Smooth muscle cell of trachea (primary cell): ENCODE results near the gene ATR. TPM values are rescaled to one million over a fixed set of nuclear protein-coding genes. Genes with fewer than 3 reads are reported as not detected.

Experiments used
- total RNA-seq: library from RNA; depleted of rRNA; stranded (reverse); fragments of >200 nt; gene quantifications from 2 replicates; pipeline ENCODE4 v1.2.1, GENCODE V29; 2014

Gene ATR
- total RNA-seq: 19.4 and 29.4 TPM in 2 replicates

GRCh38 chr3:142578329-142579223, at the start of gene ATR:
Gene ATR (minus strand): TSS chr3:142578733. CDS start chr3:142578704, 29 bp downstream.

DNA sequence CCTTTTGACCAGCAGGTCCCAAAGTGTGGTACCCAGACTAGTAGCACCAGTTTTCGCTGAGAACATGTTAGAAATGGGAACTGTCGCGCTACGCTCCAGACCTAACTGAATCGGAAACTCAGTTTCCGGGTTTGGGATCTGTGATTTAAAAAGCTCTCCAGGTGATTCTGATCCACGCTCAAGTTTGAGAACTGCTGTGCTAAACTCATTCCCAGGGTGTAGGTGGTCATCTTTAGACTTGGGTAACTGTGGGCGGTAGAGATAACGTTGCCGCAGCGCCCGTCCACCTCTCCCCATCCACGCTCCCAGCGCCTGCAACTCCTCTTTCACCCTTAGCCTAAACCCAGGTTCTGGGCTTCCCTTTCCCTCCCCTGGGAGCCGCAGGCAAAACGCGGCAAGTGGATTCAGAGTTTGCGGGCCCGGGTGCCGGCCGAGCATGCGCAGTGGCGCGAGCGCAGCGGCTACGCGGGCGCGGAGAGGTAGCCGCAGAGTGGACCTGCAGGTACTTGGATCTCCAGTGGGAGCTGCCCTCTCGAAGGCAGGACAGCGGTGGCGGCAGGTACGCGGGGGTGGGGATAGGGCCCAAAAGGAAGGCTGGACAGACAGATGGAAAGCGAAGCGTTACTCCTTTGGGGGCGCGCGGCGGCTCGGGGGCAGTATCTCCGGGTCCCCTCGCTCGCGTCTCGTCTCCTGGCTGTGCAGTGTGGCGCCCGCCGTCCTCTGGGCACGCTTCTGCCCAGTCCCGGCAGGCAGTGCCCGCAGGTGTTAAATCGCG, 17.6 kb upstream of the ATR start, which contains the start of gene PLS1:
Gene PLS1, plus strand, starts transcription at position 443 of the 775 bp plus-strand sequence. CDS start 67,845 bp downstream, outside the sequence.

GRCh38 chr3:142447852-142448823, 130.4 kb downstream of the ATR start, which contains the start of gene XRN1:
Gene XRN1 (minus strand): TSS chr3:142448037. CDS start chr3:142447944, 93 bp downstream.

Other genes starting within 250 kb of the ATR start
- gene XRN1, start 130.7 kb downstream of the ATR start, total RNA-seq: 31.1 and 52.9 TPM in 2 replicates
- 0.33 and 0.87 TPM in 2 replicates for gene PLS1, start 17.7 kb upstream of the ATR start, total RNA-seq
- gene TRPC1, start 145.3 kb upstream of the ATR start, total RNA-seq: 34.6 and 49.5 TPM in 2 replicates